ENCODE data around the gene MGAT4C. TPM values are rescaled to one million over a fixed set of nuclear protein-coding genes. Genes with fewer than 3 reads are reported as not detected.

The MGAT4C gene
- total RNA-seq, 2 donors from 2014 or later = under 0.01 to 3.1 TPM

DNA sequence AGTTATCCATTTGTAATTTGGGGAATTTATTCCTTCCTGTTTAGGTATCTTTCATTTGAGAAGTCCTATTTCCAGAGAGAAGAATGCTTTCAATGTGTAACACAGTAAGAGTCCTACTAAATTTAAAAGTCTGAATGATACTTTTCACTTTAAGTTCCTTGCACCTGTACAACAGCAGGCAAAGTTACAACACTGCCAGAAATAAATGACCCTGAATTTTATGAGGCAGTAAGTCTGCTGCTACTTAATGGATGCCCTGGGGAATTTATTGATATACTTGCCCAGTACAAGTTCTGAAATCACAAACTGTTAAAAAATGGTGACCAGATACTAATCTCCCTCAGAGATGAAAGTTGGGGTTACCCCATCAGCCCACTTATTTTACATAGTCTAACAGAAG is 329.0 kb downstream of the MGAT4C start:
- H3K27ac ChIP-seq = no peak overlapping the region
- H3K4me3 ChIP-seq = no peak overlapping the region
- TF ChIP-seq, protein P1, sequence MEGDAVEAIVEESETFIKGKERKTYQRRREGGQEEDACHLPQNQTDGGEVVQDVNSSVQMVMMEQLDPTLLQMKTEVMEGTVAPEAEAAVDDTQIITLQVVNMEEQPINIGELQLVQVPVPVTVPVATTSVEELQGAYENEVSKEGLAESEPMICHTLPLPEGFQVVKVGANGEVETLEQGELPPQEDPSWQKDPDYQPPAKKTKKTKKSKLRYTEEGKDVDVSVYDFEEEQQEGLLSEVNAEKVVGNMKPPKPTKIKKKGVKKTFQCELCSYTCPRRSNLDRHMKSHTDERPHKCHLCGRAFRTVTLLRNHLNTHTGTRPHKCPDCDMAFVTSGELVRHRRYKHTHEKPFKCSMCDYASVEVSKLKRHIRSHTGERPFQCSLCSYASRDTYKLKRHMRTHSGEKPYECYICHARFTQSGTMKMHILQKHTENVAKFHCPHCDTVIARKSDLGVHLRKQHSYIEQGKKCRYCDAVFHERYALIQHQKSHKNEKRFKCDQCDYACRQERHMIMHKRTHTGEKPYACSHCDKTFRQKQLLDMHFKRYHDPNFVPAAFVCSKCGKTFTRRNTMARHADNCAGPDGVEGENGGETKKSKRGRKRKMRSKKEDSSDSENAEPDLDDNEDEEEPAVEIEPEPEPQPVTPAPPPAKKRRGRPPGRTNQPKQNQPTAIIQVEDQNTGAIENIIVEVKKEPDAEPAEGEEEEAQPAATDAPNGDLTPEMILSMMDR (IDR thresholded peaks at IDR 0.05) = no peak
- TF ChIP-seq POLR2A (IDR thresholded peaks at IDR 0.05) = no peak
- no peak for DNase-seq
- no peaks in the 10 kb centered on the region for H3K4me1 ChIP-seq
- ATAC-seq = no peak
- H3K27me3 ChIP-seq = no peaks in the 10 kb centered on the region
- H3K36me3 ChIP-seq (replicated peaks in 1 of 2; ENCODE audit: insufficient read depth in 1 of 2, low read depth in 2 of 2) = no peaks in the 10 kb centered on the region
- H3K9me3 ChIP-seq = no peaks in the 10 kb centered on the region
- intact Hi-C loops (cut with DNase I) = no loop called here

DNA sequence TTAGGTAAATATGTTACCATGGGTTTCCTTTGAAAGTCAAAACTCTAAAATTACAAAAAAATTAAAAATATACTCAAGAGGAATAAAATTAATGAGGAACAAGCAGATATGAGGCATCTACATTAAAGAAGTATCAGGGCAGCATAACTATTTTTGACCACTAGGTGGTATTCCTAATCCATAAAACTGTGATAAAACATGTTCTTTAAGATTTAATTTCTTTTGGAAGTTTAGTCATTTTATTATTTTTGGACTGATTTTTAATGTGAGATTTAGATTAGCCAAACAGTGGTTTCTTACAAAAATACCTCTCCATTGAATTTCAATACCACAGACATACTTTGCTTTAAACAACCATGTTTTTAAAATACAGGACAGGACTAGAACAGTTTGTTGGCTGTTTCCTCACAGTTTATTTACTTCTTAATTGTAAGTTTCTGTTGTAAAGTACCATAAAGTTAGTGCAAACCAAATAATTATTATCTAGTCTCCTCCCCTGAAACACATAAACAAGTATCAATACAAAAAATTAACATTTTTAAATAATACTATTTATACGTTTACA is 332.3 kb downstream of the MGAT4C start:
- no peak overlapping the region for H3K27ac ChIP-seq
- no peaks in the 10 kb centered on the region for H3K36me3 ChIP-seq (replicated peaks in 1 of 2; ENCODE audit: insufficient read depth in 1 of 2, low read depth in 2 of 2)
- H3K4me3 ChIP-seq = no peak overlapping the region
- no peaks in the 10 kb centered on the region for H3K4me1 ChIP-seq
- DNase-seq = no peak
- no peaks in the 10 kb centered on the region for H3K27me3 ChIP-seq
- TF ChIP-seq, protein P1 (IDR thresholded peaks at IDR 0.05) = peak in 6 of 7 experiments; percentile 44 to 91 (median 56)
- no peak for TF ChIP-seq POLR2A (IDR thresholded peaks at IDR 0.05)
- no peaks in the 10 kb centered on the region for H3K9me3 ChIP-seq
- ATAC-seq = no peak
- WGBS, 2 donors = 59 to 71% methylated on average over 1 of the region's 1 CpG
- intact Hi-C loops (cut with DNase I) = no loop called here

DNA sequence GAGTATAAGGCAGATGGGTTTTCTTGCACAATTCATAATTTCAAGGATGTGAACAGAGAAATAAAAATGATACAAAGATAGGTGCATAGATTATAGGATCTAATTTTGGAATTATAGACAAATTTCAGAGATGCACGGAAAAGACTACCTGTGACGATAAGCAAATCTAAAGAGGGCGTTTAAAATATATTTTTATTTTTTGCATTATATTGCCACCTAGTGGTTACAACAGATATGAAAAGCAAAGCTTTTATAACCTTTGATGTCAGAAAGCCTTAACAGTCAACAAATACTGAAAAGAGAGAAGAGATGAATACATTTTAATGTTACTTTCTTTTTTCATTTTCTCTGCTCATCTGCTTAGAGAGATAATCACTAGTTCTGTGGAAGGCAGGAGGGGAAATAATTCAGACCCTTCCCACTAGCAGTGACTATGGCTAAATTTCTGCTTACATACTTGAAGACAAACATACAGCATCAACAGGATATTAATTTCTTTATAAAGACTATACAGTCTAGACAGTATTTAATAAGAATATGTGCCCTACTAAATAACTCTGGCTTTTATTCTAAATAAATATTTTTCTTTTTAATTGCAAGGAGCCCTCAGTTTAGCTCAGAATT is 335.8 kb downstream of the MGAT4C start:
- H3K4me1 ChIP-seq = no peaks in the 10 kb centered on the region
- no peak overlapping the region for H3K27ac ChIP-seq
- ATAC-seq (no peak), DNase-seq (no peak)
- no peaks in the 10 kb centered on the region for H3K27me3 ChIP-seq
- intact Hi-C loops (cut with DNase I) = no loop called here
- TF ChIP-seq, protein P1 (IDR thresholded peaks at IDR 0.05) = peak; percentile 39 to 82 (median 56)
- TF ChIP-seq POLR2A (IDR thresholded peaks at IDR 0.05) = no peak
- H3K36me3 ChIP-seq (replicated peaks in 1 of 2; ENCODE audit: insufficient read depth in 1 of 2, low read depth in 2 of 2) = no peaks in the 10 kb centered on the region
- H3K9me3 ChIP-seq = no peaks in the 10 kb centered on the region
- no peak overlapping the region for H3K4me3 ChIP-seq
- WGBS, 2 donors = 0 to 1% methylated on average over 3 of the region's 3 CpGs
